GM06990 (cell line): Measurements from ENCODE around the gene PPM1K.

Experiments used
- DNase-seq: peaks from one replicate; pipeline ENCODE4 v3.0.0-alpha.2; 2011; ENCODE audit not compliant: insufficient read length; ENCODE audit errors: extremely low read depth
- H3K27me3 ChIP-seq: replicated peaks from 2 replicates; pipeline ENCODE4 v1.6.0; 2011; ENCODE audit warnings: low read length; ENCODE audit not compliant: control insufficient read depth, insufficient read depth
- H3K36me3 ChIP-seq: 2 replicates; pipeline ENCODE4 v1.5.1; 2011; ENCODE audit warnings: low read length; ENCODE audit not compliant: control insufficient read depth, insufficient read depth
- H3K4me3 ChIP-seq: replicated peaks from 2 replicates; pipeline ENCODE4 v1.5.1; 2011; ENCODE audit warnings: low read depth, mild to moderate bottlenecking, control low read depth, low read length
- TF ChIP-seq, protein P1 (sequence below): IDR thresholded peaks from 2 replicates; pipeline ENCODE4 v1.5.1; 2011; ENCODE audit warnings: low read length, control low read depth, mild to moderate bottlenecking, inconsistent platforms; ENCODE audit not compliant: insufficient read depth, poor library complexity, severe bottlenecking

PPM1K gene

DNA sequence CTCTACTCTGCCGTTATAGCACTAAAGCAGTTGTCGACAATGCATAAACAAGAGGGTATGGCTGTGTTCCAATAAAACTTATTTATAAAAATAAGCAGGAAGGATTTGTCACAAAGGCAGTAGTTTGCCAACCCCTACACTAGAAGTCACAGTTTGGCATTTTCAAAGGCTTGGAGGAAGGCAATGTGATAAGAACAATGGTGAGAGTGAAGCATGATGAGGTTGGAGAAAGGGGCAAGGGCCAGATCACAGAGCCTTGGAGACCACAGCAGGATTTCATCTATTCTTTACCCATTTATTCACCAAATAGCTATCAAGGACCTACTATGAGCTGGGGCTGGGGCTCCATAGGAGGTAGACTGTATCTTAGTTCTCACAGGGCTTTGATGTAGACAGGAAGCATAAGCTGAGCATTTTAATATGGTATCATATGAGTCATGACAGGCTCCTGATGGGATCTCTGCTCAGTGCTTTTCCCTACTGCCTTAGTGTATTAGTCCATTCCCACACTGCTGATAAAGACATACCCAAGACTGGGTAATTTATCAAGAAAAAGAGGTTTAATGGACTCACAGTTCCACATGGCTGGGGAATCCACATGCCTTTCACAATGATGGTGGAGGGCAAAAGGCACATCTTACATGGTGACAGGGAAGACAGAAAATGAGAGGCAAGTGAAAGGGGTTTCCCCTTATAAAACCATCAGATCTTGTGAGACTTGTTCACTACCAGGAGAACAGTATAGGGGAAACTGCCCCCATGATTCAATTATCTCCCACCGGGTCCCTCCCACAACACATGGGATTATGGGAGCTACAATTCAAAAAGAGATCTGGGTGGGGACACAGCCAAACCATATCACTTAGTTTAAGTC, 58.9 kb downstream of the PPM1K start:
- Histone ChIP-seq H3K36me3 (no peaks in the 10 kb centered on the region), H3K27me3 (no peaks in the 10 kb centered on the region), H3K4me3 (no peak overlapping the region)
- DNase-seq = no peak
- TF ChIP-seq, protein P1, sequence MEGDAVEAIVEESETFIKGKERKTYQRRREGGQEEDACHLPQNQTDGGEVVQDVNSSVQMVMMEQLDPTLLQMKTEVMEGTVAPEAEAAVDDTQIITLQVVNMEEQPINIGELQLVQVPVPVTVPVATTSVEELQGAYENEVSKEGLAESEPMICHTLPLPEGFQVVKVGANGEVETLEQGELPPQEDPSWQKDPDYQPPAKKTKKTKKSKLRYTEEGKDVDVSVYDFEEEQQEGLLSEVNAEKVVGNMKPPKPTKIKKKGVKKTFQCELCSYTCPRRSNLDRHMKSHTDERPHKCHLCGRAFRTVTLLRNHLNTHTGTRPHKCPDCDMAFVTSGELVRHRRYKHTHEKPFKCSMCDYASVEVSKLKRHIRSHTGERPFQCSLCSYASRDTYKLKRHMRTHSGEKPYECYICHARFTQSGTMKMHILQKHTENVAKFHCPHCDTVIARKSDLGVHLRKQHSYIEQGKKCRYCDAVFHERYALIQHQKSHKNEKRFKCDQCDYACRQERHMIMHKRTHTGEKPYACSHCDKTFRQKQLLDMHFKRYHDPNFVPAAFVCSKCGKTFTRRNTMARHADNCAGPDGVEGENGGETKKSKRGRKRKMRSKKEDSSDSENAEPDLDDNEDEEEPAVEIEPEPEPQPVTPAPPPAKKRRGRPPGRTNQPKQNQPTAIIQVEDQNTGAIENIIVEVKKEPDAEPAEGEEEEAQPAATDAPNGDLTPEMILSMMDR = no peak

DNA sequence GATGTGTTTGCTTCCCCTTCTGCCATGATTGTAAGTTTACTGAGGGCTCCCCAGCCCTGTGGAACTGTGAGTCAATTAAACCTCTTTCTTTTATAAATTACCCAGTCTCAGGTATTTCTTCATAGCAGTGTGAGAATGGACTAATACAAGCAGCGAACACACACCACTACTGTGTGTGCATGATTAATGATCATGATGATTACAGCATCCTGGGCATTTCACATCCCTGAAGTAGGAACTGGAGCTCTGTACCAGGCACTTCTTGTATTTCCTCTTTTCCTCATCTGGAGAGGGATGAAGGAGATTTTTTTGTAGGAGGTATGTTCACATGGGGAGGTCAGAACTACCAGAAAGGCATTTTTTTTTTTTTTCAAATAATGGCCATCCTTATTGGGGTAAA, 60.8 kb downstream of the PPM1K start:
- Histone ChIP-seq H3K36me3 (no peaks in the 10 kb centered on the region), H3K27me3 (no peaks in the 10 kb centered on the region), H3K4me3 (no peak overlapping the region)
- no peak for DNase-seq
- TF ChIP-seq, protein P1 = no peak

DNA sequence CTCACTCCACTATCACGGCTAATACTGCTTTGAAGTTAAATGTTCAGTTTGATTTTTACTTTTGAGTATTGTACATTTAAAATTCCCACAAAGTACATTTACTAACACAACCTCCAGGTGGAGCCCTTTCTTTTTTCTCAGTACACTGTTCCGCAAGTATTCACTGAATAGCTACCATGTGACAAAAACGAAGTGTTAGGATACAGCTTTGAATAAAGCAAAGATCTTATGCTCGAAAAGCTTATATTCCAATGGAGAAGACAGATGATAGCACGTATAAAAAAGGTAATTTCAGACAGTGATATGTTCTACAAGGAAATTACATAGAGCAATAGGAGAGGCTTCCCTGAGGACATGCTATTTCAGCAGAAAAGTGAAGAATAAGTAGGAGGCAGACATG, 65.3 kb downstream of the PPM1K start:
- Histone ChIP-seq H3K4me3 (no peak overlapping the region), H3K27me3 (no peaks in the 10 kb centered on the region; the same call in 1 of the 2 replicates), H3K36me3 (no peaks in the 10 kb centered on the region)
- TF ChIP-seq, protein P1 = peak; percentile 47
- peak; percentile 11 for DNase-seq

DNA sequence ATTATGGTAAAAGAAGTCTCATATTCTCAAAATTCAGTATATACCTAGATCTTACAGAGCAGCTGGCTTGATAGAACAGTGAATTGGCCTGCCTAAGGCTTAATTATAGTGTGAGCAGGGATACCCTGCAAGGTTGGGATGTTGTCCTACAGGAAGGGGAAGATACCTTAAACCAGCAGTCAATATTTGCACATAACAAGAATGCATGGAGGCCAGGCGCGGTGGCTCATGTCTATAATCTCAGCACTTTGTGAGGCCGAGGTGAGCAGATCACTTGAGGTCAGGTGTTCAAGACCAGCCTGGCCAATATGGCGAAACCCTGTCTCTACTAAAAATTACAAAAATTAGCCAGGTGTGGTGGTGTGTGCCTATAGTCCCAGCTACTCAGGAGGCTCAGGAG, 67.2 kb downstream of the PPM1K start:
- no peaks in the 10 kb centered on the region for H3K36me3 ChIP-seq
- H3K4me3 ChIP-seq = no peak overlapping the region
- no peaks in the 10 kb centered on the region; the same call in 1 of the 2 replicates for H3K27me3 ChIP-seq
- TF ChIP-seq, protein P1 = no peak
- no peak for DNase-seq

DNA sequence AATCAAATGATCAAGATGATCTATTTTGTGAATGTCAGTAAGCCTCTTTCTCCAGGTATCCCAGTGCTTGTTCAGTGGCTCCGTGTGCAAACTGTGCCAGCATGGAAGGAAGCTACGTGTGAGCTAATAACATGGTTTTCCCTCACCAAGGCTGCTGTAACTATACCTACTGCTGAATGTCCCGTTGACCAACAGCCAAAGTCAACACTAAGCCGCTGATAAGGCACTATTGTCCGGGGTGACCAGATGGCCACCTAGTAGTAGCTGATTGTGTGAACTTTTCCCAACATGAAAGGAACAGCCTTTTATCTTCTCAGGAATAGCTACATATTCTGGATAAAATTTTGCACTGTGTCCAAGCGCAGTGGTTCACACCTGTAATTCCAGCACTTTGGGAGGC, 68.0 kb downstream of the PPM1K start:
- DNase-seq = no peak
- Histone ChIP-seq H3K27me3 (no peaks in the 10 kb centered on the region; the same call in 1 of the 2 replicates), H3K4me3 (no peak overlapping the region), H3K36me3 (no peaks in the 10 kb centered on the region)
- TF ChIP-seq, protein P1 = no peak

DNA sequence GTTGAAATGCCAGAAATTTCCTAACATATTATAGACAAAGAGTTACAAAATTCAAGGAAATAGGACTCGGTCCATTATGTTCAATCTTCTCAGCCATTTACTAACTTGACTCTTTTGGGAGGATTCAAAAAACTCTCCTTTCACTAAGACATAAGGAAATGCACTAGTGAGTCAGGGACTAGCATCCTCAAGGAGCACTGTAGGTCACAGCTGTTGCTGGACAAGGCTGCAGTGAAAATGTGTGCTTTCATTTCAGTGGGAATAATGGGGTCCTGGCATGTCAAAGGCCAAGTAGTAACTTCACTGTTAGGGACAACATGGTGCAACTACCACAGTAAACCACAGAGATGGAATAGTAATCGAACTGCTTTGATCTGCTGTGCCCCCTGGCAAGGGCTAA, 69.0 kb downstream of the PPM1K start:
- H3K27me3 ChIP-seq = no peaks in the 10 kb centered on the region; the same call in 1 of the 2 replicates
- no peak overlapping the region for H3K4me3 ChIP-seq
- no peak for DNase-seq
- TF ChIP-seq, protein P1 = no peak
- no peaks in the 10 kb centered on the region for H3K36me3 ChIP-seq
